CD14-positive monocyte (primary cell): ENCODE results near the gene RBM19. TPM values are rescaled to one million over a fixed set of nuclear protein-coding genes. Genes with fewer than 3 reads are reported as not detected.
"Not testable (repeated sequence)": the region's sequence is repeated elsewhere in the genome, so short reads cannot be mapped to it uniquely, and the experiment has no call there.

ENCODE experiments used
- DNase-seq, 3 donors: peaks; one replicate each; pipeline ENCODE4 v3.0.0-alpha.2; 2011 to 2022
- H2AFZ ChIP-seq: 2 replicates; pipeline ENCODE4 v1.6.0; 2012; ENCODE audit warnings: mild to moderate bottlenecking, low read depth, low read length, inconsistent platforms; ENCODE audit not compliant: insufficient read depth, poor library complexity, severe bottlenecking
- H3K27ac ChIP-seq, 2 donors: 1 replicate in 1 of 2; 2 replicates in 1 of 2; pipeline ENCODE4 v1.5.1; 2012 to 2013; ENCODE audit warnings: low read length in 2 of 2, control low read depth in 1 of 2, inconsistent platforms in 1 of 2, low read depth in 1 of 2, mild to moderate bottlenecking in 1 of 2
- H3K27me3 ChIP-seq, 2 donors: one replicate each; pipeline versions ENCODE4 v1.6.0 to v1.6.1; 2011 to 2013; ENCODE audit warnings: low read length in 2 of 2; ENCODE audit not compliant: control insufficient read depth in 2 of 2, insufficient read depth in 2 of 2
- H3K36me3 ChIP-seq, 2 donors: replicated peaks in 1 of 2; 1 replicate in 1 of 2; 2 replicates in 1 of 2; pipeline versions ENCODE4 v1.5.1 to v1.6.1; 2012 to 2013; ENCODE audit warnings: low read length in 2 of 2, control low read depth in 1 of 2, inconsistent platforms in 1 of 2, mild to moderate bottlenecking in 1 of 2; ENCODE audit not compliant: insufficient read depth in 2 of 2, control insufficient read depth in 1 of 2
- H3K4me1 ChIP-seq, 2 donors: 1 replicate in 1 of 2; 2 replicates in 1 of 2; pipeline versions ENCODE4 v1.5.1 to v1.6.1; 2012 to 2013; ENCODE audit warnings: low read length in 2 of 2, control low read depth in 1 of 2, inconsistent platforms in 1 of 2, mild to moderate bottlenecking in 1 of 2, moderate library complexity in 1 of 2; ENCODE audit not compliant: insufficient read depth in 2 of 2, control insufficient read depth in 1 of 2
- H3K4me2 ChIP-seq: replicated peaks from 2 replicates; pipeline ENCODE3; 2012; ENCODE audit warnings: low read length, moderate library complexity, mild to moderate bottlenecking; ENCODE audit not compliant: poor library complexity, severe bottlenecking; ENCODE audit errors: extremely low read depth
- H3K4me3 ChIP-seq, 3 experiments: fragments of 200-600 bp in 1 of 3; sonication (generic) in 1 of 3; replicated peaks in 1 of 3; 1 replicate in 2 of 3; 2 replicates in 1 of 3; pipeline ENCODE4 v1.5.1; 2011 to 2013; ENCODE audit warnings: low read length in 3 of 3, mild to moderate bottlenecking in 3 of 3, control low read depth in 2 of 3, low read depth in 2 of 3, inconsistent platforms in 1 of 3, moderate library complexity in 1 of 3
- H3K79me2 ChIP-seq: 2 replicates; pipeline ENCODE4 v1.6.0; 2012; ENCODE audit warnings: mild to moderate bottlenecking, control low read depth, inconsistent platforms, low read length, moderate library complexity; ENCODE audit not compliant: insufficient read depth
- H3K9ac ChIP-seq: 2 replicates; pipeline ENCODE4 v1.6.0; 2017; ENCODE audit warnings: low read length, mild to moderate bottlenecking; ENCODE audit not compliant: insufficient read depth, poor library complexity, severe bottlenecking
- H3K9me3 ChIP-seq, 2 donors: replicated peaks in 1 of 2; 1 replicate in 1 of 2; 2 replicates in 1 of 2; pipeline versions ENCODE4 v1.5.1 to v1.6.1; 2012 to 2013; ENCODE audit warnings: low read length in 2 of 2, control low read depth in 1 of 2; ENCODE audit not compliant: control insufficient read depth in 1 of 2, insufficient read depth in 1 of 2
- H4K20me1 ChIP-seq: 2 replicates; pipeline ENCODE4 v1.6.0; 2012; ENCODE audit warnings: mild to moderate bottlenecking, low read length, control low read depth, moderate library complexity; ENCODE audit not compliant: insufficient read depth
- H3K27ac Mint-ChIP-seq, 7 donors: one replicate each; pipeline ENCODE4 v1.8.0; 2020; ENCODE audit warnings: mild to moderate bottlenecking in 7 of 7, mixed read lengths in 7 of 7, moderate library complexity in 6 of 7, inconsistent platforms in 2 of 7
- H3K27me3 Mint-ChIP-seq, 3 donors: one replicate each; pipeline ENCODE4 v1.8.0; 2021 to 2022; ENCODE audit warnings: low read depth in 3 of 3, mild to moderate bottlenecking in 3 of 3, mixed read lengths in 3 of 3, moderate library complexity in 3 of 3, inconsistent platforms in 1 of 3
- H3K36me3 Mint-ChIP-seq, 2 donors: one replicate each; pipeline ENCODE4 v1.8.0; 2020; ENCODE audit warnings: mixed read lengths in 2 of 2, inconsistent platforms in 1 of 2, mild to moderate bottlenecking in 1 of 2
- H3K4me1 Mint-ChIP-seq: one replicate; pipeline ENCODE4 v1.8.0; 2020; ENCODE audit warnings: mild to moderate bottlenecking, mixed read lengths
- H3K4me3 Mint-ChIP-seq, 2 donors: one replicate each; pipeline ENCODE4 v1.8.0; 2020; ENCODE audit warnings: mild to moderate bottlenecking in 2 of 2, mixed read lengths in 2 of 2, moderate library complexity in 1 of 2
- H3K9me3 Mint-ChIP-seq, 7 donors: one replicate each; pipeline ENCODE4 v1.8.0; 2020 to 2022; ENCODE audit warnings: mixed read lengths in 7 of 7, mild to moderate bottlenecking in 6 of 7, moderate library complexity in 6 of 7, inconsistent platforms in 2 of 7
- CTCF ChIP-seq: fragments of 200-600 bp; IDR thresholded peaks from one replicate; pipeline ENCODE4 v1.8.0; 2022; ENCODE audit warnings: antibody characterized with exemption, mild to moderate bottlenecking
- WGBS: methylation state at CpG from one replicate; pipeline ENCODE4 v1.1.5; 2013; ENCODE audit warnings: missing lambda C conversion rate; ENCODE audit not compliant: insufficient coverage; 5-methylcytosine and 5-hydroxymethylcytosine counted together
- intact Hi-C, 2 donors: fragments of 100-400 bp; cut with micrococcal nuclease; formaldehyde crosslinking; loops; one replicate each; pipeline versions ENCODE4 v1.15.0 to v1.15.1; 2023
- polyA plus RNA-seq, 3 donors: library from polyadenylated mRNA; depleted of rRNA in 1 of 3; unstranded in 2 of 3; stranded (reverse) in 1 of 3; fragments of 300-500 nt in 2 of 3; fragments of >200 nt in 1 of 3; fragmentation: Illumina TruSeq in 2 of 3; gene quantifications; 1 replicate in 2 of 3; 2 replicates in 1 of 3; pipeline ENCODE4 v1.2.3, GENCODE V29; 2012 to 2021

Gene RBM19
- polyA plus RNA-seq, 3 donors = 2.1 to 30.4 (median 2.2) TPM

DNA sequence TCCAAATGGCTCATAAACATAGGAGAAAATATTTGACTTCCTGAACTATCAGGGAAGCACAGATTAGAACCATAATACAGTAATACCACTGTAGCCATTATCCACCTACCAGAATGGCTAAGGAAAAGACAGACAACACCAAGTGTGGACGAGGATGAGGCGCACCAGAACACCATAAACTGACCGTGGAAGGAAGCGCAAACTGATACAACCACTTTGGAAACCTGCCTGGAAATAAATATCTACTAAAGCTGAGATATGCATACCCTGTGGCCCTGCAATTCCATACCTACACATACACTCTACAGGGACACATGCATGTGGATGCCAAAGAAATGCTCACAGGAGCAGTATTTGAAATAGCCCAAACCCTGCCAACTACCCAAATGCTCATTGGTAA, 60.3 kb downstream of the RBM19 start:
- H3K27me3 Mint-ChIP-seq = peaks cover 0 to 2% (median 0%) of the 10 kb centered on the region in 3 donors
- Histone ChIP-seq H3K4me2 (no peak overlapping the region), H3K9me3 (no peaks in the 10 kb centered on the region), H3K27ac (no peak overlapping the region), H3K79me2 (no peaks in the 10 kb centered on the region), H3K4me3 (no peak overlapping the region), H3K4me1 (no peaks in the 10 kb centered on the region), H3K36me3 (peaks cover 21 to 89% of the 10 kb centered on the region in 2 donors), H3K27me3 (no peaks in the 10 kb centered on the region), H4K20me1 (no peaks in the 10 kb centered on the region), H2AFZ (no peak overlapping the region), H3K9ac (no peak overlapping the region)
- 75% methylated on average over 4 of the region's 4 CpGs for WGBS
- no peak for TF ChIP-seq CTCF
- no peak overlapping the region for H3K27ac Mint-ChIP-seq
- H3K4me3 Mint-ChIP-seq = no peak overlapping the region
- DNase-seq = no peak
- peaks cover 61 to 63% of the 10 kb centered on the region in 2 donors for H3K36me3 Mint-ChIP-seq
- no peaks in the 10 kb centered on the region for H3K4me1 Mint-ChIP-seq
- no peaks in the 10 kb centered on the region for H3K9me3 Mint-ChIP-seq
- intact Hi-C loops = no loop called here

- Histone ChIP-seq H3K9me3 (no peaks in the 10 kb centered on the region), H3K4me3 (no peak overlapping the region), H2AFZ (no peak overlapping the region), H3K4me2 (no peak overlapping the region), H3K4me1 (no peaks in the 10 kb centered on the region), H3K79me2 (no peaks in the 10 kb centered on the region), H3K27me3 (no peaks in the 10 kb centered on the region), H3K27ac (no peak overlapping the region), H4K20me1 (no peaks in the 10 kb centered on the region), H3K36me3 (peaks cover 16 to 71% of the 10 kb centered on the region in 2 donors), H3K9ac (no peak overlapping the region)
- TF ChIP-seq CTCF = no peak
- no peak for DNase-seq
- Mint-ChIP-seq H3K9me3 (no peaks in the 10 kb centered on the region), H3K4me1 (no peaks in the 10 kb centered on the region), H3K27me3 (peaks cover 0 to 2% (median 0%) of the 10 kb centered on the region in 3 donors), H3K36me3 (peaks cover 40 to 44% of the 10 kb centered on the region in 2 donors), H3K27ac (no peak overlapping the region), H3K4me3 (no peak overlapping the region)
- intact Hi-C loops = no loop called here
- WGBS = 94% methylated on average over 4 of the region's 4 CpGs
Measured at GRCh38 chr12:113903381-113903863, 62.7 kb downstream of the RBM19 start.

DNA sequence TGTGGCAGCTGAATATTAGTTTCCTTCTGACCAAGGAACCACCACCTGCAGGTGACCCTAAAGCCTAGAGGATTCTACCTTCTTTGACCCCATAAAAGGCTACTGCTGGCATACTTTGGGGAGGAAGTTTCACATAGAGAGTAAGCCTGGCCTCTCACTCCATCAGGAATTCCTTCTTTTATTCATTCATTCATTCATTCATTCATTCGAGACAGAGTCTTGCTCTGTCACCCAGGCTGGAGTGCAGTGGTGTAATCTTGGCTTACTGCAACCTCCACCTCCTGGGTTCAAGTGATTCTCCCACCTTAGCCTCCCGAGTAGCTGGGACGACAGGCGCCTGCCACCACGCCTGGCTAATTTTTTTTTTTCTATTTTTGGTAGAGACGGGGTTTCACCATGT, 64.8 kb downstream of the RBM19 start:
- peaks cover 9 to 60% of the 10 kb centered on the region in 2 donors for H3K36me3 ChIP-seq
- H3K79me2 ChIP-seq, H3K9ac ChIP-seq, DNase-seq, H3K4me1 ChIP-seq, H3K27me3 Mint-ChIP-seq, H4K20me1 ChIP-seq, H2AFZ ChIP-seq, H3K4me1 Mint-ChIP-seq, H3K27ac Mint-ChIP-seq, H3K4me2 ChIP-seq, H3K9me3 ChIP-seq, H3K27me3 ChIP-seq, H3K4me3 ChIP-seq, H3K27ac ChIP-seq, H3K4me3 Mint-ChIP-seq, intact Hi-C loops, H3K9me3 Mint-ChIP-seq: not testable (repeated sequence)
- peaks cover 36 to 37% of the 10 kb centered on the region in 2 donors for H3K36me3 Mint-ChIP-seq
- WGBS = 100% methylated on average over 2 of the region's 6 CpGs
